Tibial artery (tissue), 4 donors: Measurements from ENCODE around the gene SOX1.

Experiments used
- DNase-seq, 2 donors: peaks; one replicate each; pipeline ENCODE4 v3.0.0-alpha.2; 2019
- H3K27ac ChIP-seq, 2 donors: fragments of 200-600 bp; sonication (generic) in 1 of 2; 1 replicate in 1 of 2; 2 replicates in 1 of 2; pipeline ENCODE4 v1.5.1; 2018 to 2019; ENCODE audit warnings: mild to moderate bottlenecking in 1 of 2
- H3K27me3 ChIP-seq, 2 donors: fragments of 200-600 bp; sonication (generic) in 1 of 2; one replicate each; pipeline versions ENCODE4 v1.5.1 to v1.6.0; 2016 to 2019
- H3K36me3 ChIP-seq, 3 donors: fragments of 200-600 bp; sonication (generic) in 2 of 3; one replicate each; pipeline ENCODE4 v1.5.1; 2016 to 2019; ENCODE audit warnings: mild to moderate bottlenecking in 2 of 3
- H3K4me1 ChIP-seq, 4 donors: fragments of 200-600 bp; sonication (generic) in 2 of 4; 1 replicate in 3 of 4; 2 replicates in 1 of 4; pipeline ENCODE4 v1.5.1; 2016 to 2019
- H3K4me3 ChIP-seq, 2 donors: fragments of 200-600 bp; sonication (generic) in 1 of 2; 1 replicate in 1 of 2; 2 replicates in 1 of 2; pipeline ENCODE4 v1.5.1; 2018 to 2019; ENCODE audit warnings: mild to moderate bottlenecking in 2 of 2
- H3K9me3 ChIP-seq, 3 donors: fragments of 200-600 bp; sonication (generic) in 1 of 3; one replicate each; pipeline ENCODE4 v1.5.1; 2016 to 2019
- CTCF ChIP-seq, 2 experiments: fragments of 200-600 bp in 1 of 2; fragments of 450-650 bp in 1 of 2; IDR thresholded peaks; one replicate each; pipeline ENCODE4 v1.5.1; 2017 to 2019; ENCODE audit warnings: antibody characterized with exemption in 2 of 2, mild to moderate bottlenecking in 1 of 2, moderate library complexity in 1 of 2
- intact Hi-C: fragments of 100-400 bp; cut with DNase I; formaldehyde crosslinking; loops from one replicate; pipeline ENCODE4 v1.15.0; 2023; ENCODE audit warnings: low total_unique reads

SOX1 gene

DNA sequence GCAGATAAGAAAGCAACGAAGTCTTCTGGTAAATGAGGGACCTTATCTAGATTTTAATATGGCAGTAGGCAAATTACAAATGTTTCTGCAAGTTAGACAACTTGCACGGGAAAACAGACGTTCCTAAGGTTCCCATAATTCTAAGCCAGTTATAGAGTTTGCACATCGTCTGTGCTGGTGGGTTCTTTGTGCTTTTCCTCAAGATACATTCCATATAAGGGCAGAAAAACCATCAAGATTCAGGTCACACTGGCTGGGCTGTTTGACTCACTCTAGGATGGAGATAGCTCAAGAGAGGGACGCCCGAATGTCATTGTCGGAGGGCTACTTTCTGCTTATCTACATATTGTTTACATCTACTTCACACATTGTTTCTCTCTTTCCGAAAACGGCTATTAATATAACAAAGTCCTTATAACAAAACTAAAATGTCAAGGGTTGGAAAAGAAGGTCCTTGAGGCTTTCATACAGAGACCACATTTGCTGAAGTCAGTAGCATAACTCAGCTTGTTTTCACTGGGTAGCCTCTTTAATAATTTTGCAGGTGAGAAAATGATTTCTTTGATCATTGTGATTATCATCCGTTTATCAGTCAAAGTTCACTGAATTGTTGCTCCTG, 44.4 kb downstream of the SOX1 start:
- TF ChIP-seq CTCF (IDR thresholded peaks at IDR 0.05), result no peak
- H3K9me3 ChIP-seq, result no peaks in the 10 kb centered on the region
- no peaks in the 10 kb centered on the region for H3K4me1 ChIP-seq
- peaks cover 0 to 35% of the 10 kb centered on the region in 2 donors for H3K27me3 ChIP-seq
- no peaks in the 10 kb centered on the region for H3K36me3 ChIP-seq
- intact Hi-C loops, result no loop called here
- no peak for DNase-seq
- no peak overlapping the region for H3K27ac ChIP-seq
- H3K4me3 ChIP-seq, result no peak overlapping the region

DNA sequence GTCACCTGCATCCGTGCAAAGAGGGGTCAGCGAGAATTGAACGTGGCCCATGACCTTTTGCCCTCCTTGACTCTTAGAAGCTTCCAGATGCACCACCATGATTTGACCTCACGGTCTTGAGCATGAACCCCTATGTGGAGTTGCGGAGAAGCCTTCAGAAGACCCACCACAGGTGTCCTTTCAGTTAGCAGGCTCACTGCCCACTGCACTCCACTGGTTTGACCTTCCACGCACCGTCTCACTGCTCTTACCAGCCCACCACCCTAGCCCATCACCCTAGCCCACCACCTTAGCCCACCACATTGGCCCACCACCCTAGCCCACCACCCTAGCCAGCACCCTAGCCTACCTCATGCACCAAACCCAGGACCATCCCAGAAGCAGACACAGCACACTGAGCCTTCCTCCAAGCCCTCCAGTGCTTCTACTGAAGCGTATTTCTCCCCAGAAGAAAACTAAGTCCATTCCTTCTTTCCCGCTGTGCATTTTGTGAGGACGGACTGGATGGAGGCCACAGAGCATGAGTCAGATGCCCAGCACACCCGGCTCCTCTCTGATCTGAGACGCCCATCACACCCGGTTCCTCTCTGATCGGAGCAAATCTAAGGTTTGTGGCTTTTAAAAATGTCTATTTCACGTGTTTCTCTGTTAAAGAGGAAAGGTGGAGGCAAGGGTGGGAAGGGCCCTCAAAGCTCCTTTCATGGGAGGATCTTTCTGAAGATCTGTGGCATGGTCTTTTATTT, 45.8 kb downstream of the SOX1 start:
- H3K27ac ChIP-seq, result no peak overlapping the region
- peaks cover 0 to 31% of the 10 kb centered on the region in 2 donors for H3K27me3 ChIP-seq
- no peak for DNase-seq
- no peak for TF ChIP-seq CTCF (IDR thresholded peaks at IDR 0.05)
- H3K4me3 ChIP-seq, result no peak overlapping the region
- H3K36me3 ChIP-seq, result no peaks in the 10 kb centered on the region
- no peaks in the 10 kb centered on the region for H3K4me1 ChIP-seq
- intact Hi-C loops, result no loop called here
- H3K9me3 ChIP-seq, result no peaks in the 10 kb centered on the region

DNA sequence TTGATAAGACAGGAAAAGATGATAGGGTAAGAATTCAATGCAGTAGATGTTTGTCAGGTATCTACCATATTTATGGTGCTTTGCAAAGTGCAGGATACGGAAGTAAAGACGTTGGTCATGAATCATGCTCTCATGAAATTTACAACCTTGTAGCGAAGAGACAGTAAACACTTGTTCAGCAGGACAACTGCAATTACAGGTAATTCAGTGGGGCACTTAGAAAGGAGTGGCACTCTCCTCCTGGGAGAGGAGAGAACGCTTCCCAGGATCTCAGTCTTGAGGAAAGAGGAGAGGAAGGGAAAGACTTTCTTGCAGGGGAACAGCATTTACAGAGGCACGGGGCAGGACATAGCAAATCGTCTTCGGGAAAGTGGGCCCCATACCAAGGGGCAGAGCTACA, 46.4 kb downstream of the SOX1 start:
- peaks cover 0 to 29% of the 10 kb centered on the region in 2 donors for H3K27me3 ChIP-seq
- H3K27ac ChIP-seq, result no peak overlapping the region

GRCh38 chr13:112113851-112114250, 46.9 kb downstream of the SOX1 start:
- Histone ChIP-seq H3K27ac (no peak overlapping the region), H3K4me1 (no peaks in the 10 kb centered on the region), H3K27me3 (peaks cover 0 to 32% of the 10 kb centered on the region in 2 donors), H3K4me3 (no peak overlapping the region), H3K36me3 (no peaks in the 10 kb centered on the region), H3K9me3 (no peaks in the 10 kb centered on the region)
- peak in 1 of 2 donors; percentile 40 for DNase-seq
- no peak for TF ChIP-seq CTCF (IDR thresholded peaks at IDR 0.05)
- intact Hi-C loops, result no loop called here

More for the DNA sequence above, 46.4 kb downstream of the SOX1 start:
- no peak overlapping the region for H3K4me3 ChIP-seq
- H3K9me3 ChIP-seq, result no peaks in the 10 kb centered on the region
- H3K4me1 ChIP-seq, result no peaks in the 10 kb centered on the region
- H3K36me3 ChIP-seq, result no peaks in the 10 kb centered on the region
- no peak for TF ChIP-seq CTCF (IDR thresholded peaks at IDR 0.05)
- intact Hi-C loops, result no loop called here
- no peak for DNase-seq

DNA sequence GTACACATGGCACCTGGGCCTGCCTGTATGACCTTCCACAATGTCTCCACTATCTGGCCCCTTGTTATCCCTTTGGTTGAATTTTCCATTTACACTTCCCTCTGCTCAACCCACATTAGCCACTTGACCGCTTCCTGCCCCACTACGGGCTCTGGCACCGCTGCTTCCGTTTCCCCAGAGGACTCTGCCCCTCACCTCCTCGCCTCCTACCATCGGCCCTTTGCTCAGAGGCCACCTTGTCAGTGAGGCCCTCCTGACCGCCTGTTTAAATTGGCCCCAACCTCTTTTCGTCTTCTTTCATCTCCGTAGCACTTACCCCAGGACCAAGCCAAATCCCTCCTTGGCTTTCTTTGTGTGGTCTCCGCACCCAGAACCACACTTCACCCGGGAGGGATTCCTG, 47.4 kb downstream of the SOX1 start:
- H3K9me3 ChIP-seq, result no peaks in the 10 kb centered on the region
- H3K4me3 ChIP-seq, result no peak overlapping the region
- H3K27me3 ChIP-seq, result peaks cover 0 to 32% of the 10 kb centered on the region in 2 donors
- no peak for TF ChIP-seq CTCF (IDR thresholded peaks at IDR 0.05)
- H3K27ac ChIP-seq, result no peak overlapping the region
- intact Hi-C loops, result no loop called here
- no peaks in the 10 kb centered on the region for H3K4me1 ChIP-seq
- H3K36me3 ChIP-seq, result no peaks in the 10 kb centered on the region
- DNase-seq, result no peak
